Nephron progenitor cell (in vitro differentiated cells): ENCODE data around the gene AGK.

Source experiments
- DNase-seq: peaks from one replicate; pipeline ENCODE4 v3.0.0; 2021
- H3K27ac Mint-ChIP-seq: 2 replicates; pipeline ENCODE4 v1.8.0; 2021; ENCODE audit warnings: mild to moderate bottlenecking, moderate library complexity, mixed read lengths
- H3K27me3 Mint-ChIP-seq: 2 replicates; pipeline ENCODE4 v1.8.0; 2021; ENCODE audit warnings: mild to moderate bottlenecking, low read depth, mixed read lengths; ENCODE audit not compliant: poor library complexity
- H3K36me3 Mint-ChIP-seq: 2 replicates; pipeline ENCODE4 v1.8.0; 2021; ENCODE audit warnings: low read depth, mixed read lengths
- H3K4me1 Mint-ChIP-seq: 2 replicates; pipeline ENCODE4 v1.8.0; 2021; ENCODE audit warnings: mixed read lengths
- H3K4me3 Mint-ChIP-seq: 2 replicates; pipeline ENCODE4 v1.8.0; 2021; ENCODE audit warnings: mild to moderate bottlenecking, moderate library complexity, mixed read lengths
- H3K9me3 Mint-ChIP-seq: 2 replicates; pipeline ENCODE4 v1.8.0; 2021; ENCODE audit warnings: mild to moderate bottlenecking, moderate library complexity, mixed read lengths
- TF ChIP-seq, protein P1 (sequence below): fragments of 200-600 bp; sonication (generic); IDR thresholded peaks from 2 replicates; pipeline ENCODE4 v1.5.0; 2021; ENCODE audit warnings: antibody characterized with exemption

AGK gene

DNA sequence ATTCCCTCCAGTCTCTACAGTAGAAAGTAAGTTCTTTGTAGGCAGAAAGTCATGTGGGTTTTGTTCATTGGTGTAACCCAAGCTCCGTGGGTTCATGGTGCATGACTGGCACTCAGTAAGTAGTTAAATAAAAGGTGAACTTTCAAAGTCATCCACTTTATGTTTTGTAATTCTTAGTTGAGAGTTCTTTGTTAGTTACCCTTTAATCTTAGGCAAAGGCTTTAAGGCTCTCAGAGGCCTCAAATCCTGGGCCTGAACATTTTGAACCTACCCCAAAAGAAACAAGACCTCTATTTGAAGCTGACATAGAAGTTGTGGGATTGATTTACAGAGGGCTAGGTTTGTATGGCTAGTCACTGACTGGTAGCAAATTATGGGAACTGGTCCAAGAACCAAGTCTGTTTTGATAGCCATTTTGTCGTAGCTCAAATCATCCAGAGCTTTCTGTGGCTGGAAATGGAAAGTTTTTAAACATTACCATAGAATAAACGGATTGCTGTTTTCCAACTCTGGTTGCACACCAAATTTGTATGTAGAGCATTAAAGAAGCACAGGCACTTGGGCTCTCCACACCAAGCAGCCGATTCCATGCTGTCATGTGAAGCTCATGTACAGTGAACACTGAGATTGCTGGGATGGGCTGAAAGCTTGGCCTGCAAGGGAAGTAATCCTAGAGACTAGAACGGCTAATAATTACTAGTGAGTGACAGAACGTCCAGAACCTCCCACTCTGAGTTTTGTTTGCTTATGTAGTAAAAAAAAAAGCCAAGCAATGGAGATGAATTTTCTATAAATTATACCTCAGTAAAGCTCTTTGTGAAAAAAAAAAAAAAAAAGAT, 97.3 kb downstream of the AGK start:
- Mint-ChIP-seq H3K27ac (peak overlapping the region; percentile 50), H3K4me1 (peaks cover 24% of the 10 kb centered on the region), H3K36me3 (peaks cover 15% of the 10 kb centered on the region), H3K9me3 (no peaks in the 10 kb centered on the region), H3K27me3 (peaks cover 8% of the 10 kb centered on the region), H3K4me3 (no peak overlapping the region)
- no peak for DNase-seq
- TF ChIP-seq, protein P1, sequence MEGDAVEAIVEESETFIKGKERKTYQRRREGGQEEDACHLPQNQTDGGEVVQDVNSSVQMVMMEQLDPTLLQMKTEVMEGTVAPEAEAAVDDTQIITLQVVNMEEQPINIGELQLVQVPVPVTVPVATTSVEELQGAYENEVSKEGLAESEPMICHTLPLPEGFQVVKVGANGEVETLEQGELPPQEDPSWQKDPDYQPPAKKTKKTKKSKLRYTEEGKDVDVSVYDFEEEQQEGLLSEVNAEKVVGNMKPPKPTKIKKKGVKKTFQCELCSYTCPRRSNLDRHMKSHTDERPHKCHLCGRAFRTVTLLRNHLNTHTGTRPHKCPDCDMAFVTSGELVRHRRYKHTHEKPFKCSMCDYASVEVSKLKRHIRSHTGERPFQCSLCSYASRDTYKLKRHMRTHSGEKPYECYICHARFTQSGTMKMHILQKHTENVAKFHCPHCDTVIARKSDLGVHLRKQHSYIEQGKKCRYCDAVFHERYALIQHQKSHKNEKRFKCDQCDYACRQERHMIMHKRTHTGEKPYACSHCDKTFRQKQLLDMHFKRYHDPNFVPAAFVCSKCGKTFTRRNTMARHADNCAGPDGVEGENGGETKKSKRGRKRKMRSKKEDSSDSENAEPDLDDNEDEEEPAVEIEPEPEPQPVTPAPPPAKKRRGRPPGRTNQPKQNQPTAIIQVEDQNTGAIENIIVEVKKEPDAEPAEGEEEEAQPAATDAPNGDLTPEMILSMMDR: no peak

DNA sequence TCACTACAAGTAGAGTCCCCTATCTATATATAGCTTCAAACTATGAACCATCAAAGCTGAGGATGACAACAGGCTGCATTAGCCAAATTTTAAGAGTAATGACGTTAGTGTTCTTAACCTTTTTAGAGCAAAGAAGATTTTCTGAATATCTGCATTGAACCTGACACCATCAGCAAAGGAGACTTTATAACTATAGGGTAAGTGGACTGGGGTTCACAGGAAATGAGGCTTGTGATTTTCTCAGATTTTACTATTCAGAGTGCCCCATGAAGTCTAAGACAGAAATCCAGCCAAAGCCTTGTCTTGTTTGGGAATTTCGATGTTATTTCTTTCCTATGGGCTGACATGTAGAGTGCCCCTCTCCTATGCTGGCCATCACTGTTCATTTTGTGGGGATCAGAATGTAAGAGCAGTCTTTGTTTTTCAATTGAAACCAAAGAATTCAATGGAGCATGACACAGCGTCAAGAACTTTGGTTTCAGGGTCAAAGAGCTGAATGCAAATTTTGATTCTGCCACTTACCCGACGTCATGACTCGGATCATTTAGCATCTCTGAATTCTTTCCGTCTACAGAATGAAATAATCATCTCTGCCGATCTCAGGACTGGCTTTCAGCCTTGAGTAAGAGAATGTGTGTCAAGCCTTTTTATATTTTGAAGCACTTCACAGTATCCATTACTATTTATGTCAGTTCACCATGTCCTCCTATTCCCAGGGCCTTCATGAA, 98.1 kb downstream of the AGK start:
- no peaks in the 10 kb centered on the region for H3K9me3 Mint-ChIP-seq
- no peak overlapping the region for H3K4me3 Mint-ChIP-seq
- H3K27ac Mint-ChIP-seq: peak overlapping the region; percentile 97
- DNase-seq: no peak
- peaks cover 15% of the 10 kb centered on the region for H3K36me3 Mint-ChIP-seq
- H3K4me1 Mint-ChIP-seq: peaks cover 27% of the 10 kb centered on the region
- peaks cover 8% of the 10 kb centered on the region for H3K27me3 Mint-ChIP-seq
- TF ChIP-seq, protein P1: no peak

DNA sequence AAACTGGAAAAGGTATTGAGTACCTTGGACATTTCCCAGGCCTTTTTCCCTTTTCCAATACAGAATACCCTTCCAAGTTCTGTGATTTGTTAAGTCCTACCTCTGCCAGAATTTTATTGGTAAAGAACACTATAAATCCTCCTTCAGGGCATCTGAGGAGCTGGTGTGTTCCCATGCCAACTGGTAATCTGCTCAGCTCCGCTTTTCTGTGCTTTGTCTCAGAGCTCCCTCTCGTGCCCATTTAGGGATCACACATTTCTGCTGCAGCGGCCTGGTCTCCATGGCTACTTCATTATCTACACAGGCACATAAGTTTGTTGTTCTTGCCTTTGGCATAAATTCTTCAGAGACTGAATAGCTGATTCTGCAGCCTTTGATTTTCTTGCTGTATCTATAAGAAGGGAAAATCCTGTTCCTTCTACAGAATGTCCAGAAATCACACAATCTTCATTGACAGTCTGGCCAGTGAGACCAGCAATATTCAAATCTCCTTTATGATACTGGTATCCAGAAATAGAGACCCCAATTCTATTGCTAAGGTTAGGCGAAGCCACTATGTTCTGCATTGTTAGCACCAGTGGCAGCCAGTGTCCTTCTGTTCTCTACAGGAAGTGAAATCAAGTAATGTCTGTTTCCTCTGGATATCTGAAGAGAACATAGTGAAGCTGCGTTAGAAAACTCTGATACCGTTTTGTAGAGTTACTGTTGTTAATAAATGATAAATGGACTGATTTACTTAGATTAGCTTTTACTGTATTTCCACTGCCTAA, 98.8 kb downstream of the AGK start:
- no peak overlapping the region for H3K4me3 Mint-ChIP-seq
- no peaks in the 10 kb centered on the region for H3K9me3 Mint-ChIP-seq
- peaks cover 32% of the 10 kb centered on the region for H3K4me1 Mint-ChIP-seq
- DNase-seq: peak; percentile 58
- H3K36me3 Mint-ChIP-seq: peaks cover 17% of the 10 kb centered on the region
- H3K27ac Mint-ChIP-seq: peak overlapping the region; percentile 97
- peaks cover 8% of the 10 kb centered on the region for H3K27me3 Mint-ChIP-seq
- TF ChIP-seq, protein P1: peak; percentile 64

DNA sequence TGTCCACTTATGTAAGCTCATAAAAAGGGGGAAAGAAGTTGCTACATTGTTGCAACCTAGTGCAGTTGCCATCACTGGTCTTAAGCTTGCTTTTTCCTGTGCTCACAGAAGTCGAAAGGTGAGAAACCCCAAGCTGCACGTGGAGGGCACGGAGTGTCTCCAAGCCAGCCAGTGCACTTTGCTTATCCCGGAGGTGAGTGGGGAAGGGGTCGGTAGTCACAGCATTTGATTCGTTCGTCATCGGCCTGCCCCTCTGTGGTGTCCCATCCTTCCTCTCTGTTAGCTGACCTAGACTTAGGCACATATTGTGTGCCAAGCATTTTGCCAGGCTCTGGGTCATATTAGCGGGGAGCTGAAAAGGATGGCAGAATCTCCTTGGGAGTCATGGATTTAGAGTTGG, 100.2 kb downstream of the AGK start:
- DNase-seq: no peak
- Mint-ChIP-seq H3K36me3 (peaks cover 20% of the 10 kb centered on the region), H3K27me3 (peaks cover 8% of the 10 kb centered on the region), H3K4me3 (no peak overlapping the region), H3K27ac (no peak overlapping the region), H3K9me3 (no peaks in the 10 kb centered on the region), H3K4me1 (peaks cover 32% of the 10 kb centered on the region)
- TF ChIP-seq, protein P1: no peak

DNA sequence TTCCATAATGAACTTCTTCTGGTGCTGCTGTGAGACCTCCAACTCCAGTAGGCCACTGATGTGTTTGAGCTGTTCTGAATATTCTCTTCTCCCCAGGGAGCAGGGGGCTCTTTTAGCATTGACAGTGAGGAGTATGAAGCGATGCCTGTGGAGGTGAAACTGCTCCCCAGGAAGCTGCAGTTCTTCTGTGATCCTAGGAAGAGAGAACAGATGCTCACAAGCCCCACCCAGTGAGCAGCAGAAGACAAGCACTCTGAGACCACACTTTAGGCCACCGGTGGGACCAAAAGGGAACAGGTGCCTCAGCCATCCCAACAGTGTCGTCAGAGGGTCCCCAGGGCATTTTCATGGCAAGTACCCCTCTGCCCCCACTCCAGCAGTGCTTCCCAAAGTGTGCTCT, 101.5 kb downstream of the AGK start:
- Mint-ChIP-seq H3K4me1 (peaks cover 32% of the 10 kb centered on the region), H3K9me3 (no peaks in the 10 kb centered on the region), H3K27me3 (peaks cover 8% of the 10 kb centered on the region), H3K27ac (peak overlapping the region; percentile 90), H3K4me3 (no peak overlapping the region), H3K36me3 (peaks cover 17% of the 10 kb centered on the region)
- TF ChIP-seq, protein P1: no peak
- no peak for DNase-seq
